Pancreas (tissue), 10 donors: Measurements from ENCODE around the gene GPR35. TPM values are rescaled to one million over a fixed set of nuclear protein-coding genes. Genes with fewer than 3 reads are reported as not detected.

ENCODE experiments used
- ATAC-seq, 4 donors: fragments of 200-7000 bp; cut with Tn5 transposase; one replicate each; pipeline versions ENCODE4 v1.8.0 to v1.9.1; 2020; ENCODE audit warnings: mild to moderate bottlenecking in 4 of 4, moderate library complexity in 4 of 4
- DNase-seq, 6 donors: peaks; one replicate each; pipeline ENCODE4 v3.0.0-alpha.2; 2020
- FAIRE-seq: peaks from 2 replicates; lab custom pipeline; 2012; peaks lifted over from hg19 to GRCh38; lab: Jason Lieb, UNC
- H3K27ac ChIP-seq, 4 donors: fragments of 200-600 bp; sonication (generic); 1 replicate in 3 of 4; 2 replicates in 1 of 4; pipeline versions ENCODE4 v1.5.0 to v1.8.0; 2020
- H3K27me3 ChIP-seq, 4 donors: fragments of 200-600 bp; one replicate each; pipeline ENCODE4 v1.8.0; 2021
- H3K36me3 ChIP-seq, 3 donors: fragments of 200-600 bp; sonication (generic) in 1 of 3; one replicate each; pipeline versions ENCODE4 v1.5.0 to v1.8.0; 2020 to 2021
- H3K4me1 ChIP-seq, 3 donors: fragments of 200-600 bp; one replicate each; pipeline ENCODE4 v1.8.0; 2021
- H3K4me3 ChIP-seq, 4 donors: fragments of 200-600 bp; sonication (generic) in 2 of 4; one replicate each; pipeline versions ENCODE4 v1.5.0 to v1.8.0; 2020 to 2021
- H3K9me3 ChIP-seq, 4 donors: fragments of 200-600 bp; one replicate each; pipeline ENCODE4 v1.8.0; 2021
- CTCF ChIP-seq, 4 donors: fragments of 200-600 bp; sonication (generic) in 3 of 4; IDR thresholded peaks; one replicate each; pipeline versions ENCODE4 v1.5.0 to v1.8.0; 2021; ENCODE audit warnings: antibody characterized with exemption in 4 of 4
- WGBS, 2 donors: extraction: QIAGEN DNeasy Blood & Tissue Kit; methylation state at CpG; one replicate each; pipeline ENCODE4 v1.1.7; 2013; 5-methylcytosine and 5-hydroxymethylcytosine counted together
- intact Hi-C, 3 donors: fragments of 100-400 bp; cut with DNase I; formaldehyde crosslinking; loops; one replicate each; pipeline versions ENCODE4 v1.11.1 to v1.14.2; 2022
- polyA plus RNA-seq, 2 donors: library from polyadenylated mRNA; stranded (reverse); fragments of 200-250 nt; gene quantifications; one replicate each; pipeline ENCODE4 v1.2.3, GENCODE V29; 2013
- total RNA-seq, 6 donors: library from RNA; stranded (reverse); fragmentation: NEBNext Ultra II Directional in 4 of 6; extraction: Animal tissue kit (Norgen Biotek cat#: 25700) in 4 of 6; gene quantifications; one replicate each; pipeline versions ENCODE4 v1.2.1 to v1.2.4, GENCODE V29; 2021 to 2023
- donor health status: healthy with polysubstance abuse.
- donor health status: DM: no; HTN: no; CAD: no; lungs with moderate emphysema.
- donor health status: DM: no; HTN: no; CAD: no.
- donor health status: control.
- donor health status: control.
- donor health status: Bipolar disorder and iron deficiency.
- donor health status: DM: yes; HTN: yes; CAD: no.
- donor health status: DM: no; HTN: no; CAD: no.
- donor health status: DM: no; HTN: no; CAD: no.
- donor health status: DM: yes; HTN: yes; CAD: no.

The GPR35 gene
- total and polyA plus RNA-seq, 8 donors: 0.35 to 4.6 (median 1.0) TPM

- H3K9me3 ChIP-seq: no peaks in the 10 kb centered on the region
- H3K27me3 ChIP-seq: no peaks in the 10 kb centered on the region
- no peaks in the 10 kb centered on the region for H3K4me1 ChIP-seq
- TF ChIP-seq CTCF (IDR thresholded peaks at IDR 0.05): no peak
- H3K27ac ChIP-seq: no peak overlapping the region
- H3K36me3 ChIP-seq: no peaks in the 10 kb centered on the region
- no peak for ATAC-seq
- intact Hi-C loops: loop anchor here in 1 of 3 donors (10.0 kb wide), 1 partner anchor 63 kb away; no protein-coding TSS in a partner anchor
- no peak for FAIRE-seq
- WGBS, 2 donors: 70 to 77% methylated on average over 35 to 36 of the region's 36 CpGs
- no peak overlapping the region for H3K4me3 ChIP-seq
- peak in 1 of 6 donors; percentile 66 for DNase-seq
Measured at GRCh38 chr2:240642061-240642805, 17.0 kb downstream of the GPR35 start.

- H3K9me3 ChIP-seq: no peaks in the 10 kb centered on the region
- TF ChIP-seq CTCF (IDR thresholded peaks at IDR 0.05): no peak
- FAIRE-seq: no peak
- peak in 1 of 6 donors; percentile 64 for DNase-seq
- no peaks in the 10 kb centered on the region for H3K4me1 ChIP-seq
- H3K27me3 ChIP-seq: no peaks in the 10 kb centered on the region
- no peak overlapping the region for H3K27ac ChIP-seq
- 79 to 87% methylated on average over 11 of the region's 11 CpGs for WGBS, 2 donors
- H3K4me3 ChIP-seq: no peak overlapping the region
- ATAC-seq: no peak
- intact Hi-C loops: loop anchor here in 1 of 3 donors (10.0 kb wide), 1 partner anchor 62 kb away; no protein-coding TSS in a partner anchor
- no peaks in the 10 kb centered on the region for H3K36me3 ChIP-seq
Measured at GRCh38 chr2:240642806-240643092, 17.5 kb downstream of the GPR35 start.

- 58 to 69% methylated on average over 12 to 13 of the region's 13 CpGs for WGBS, 2 donors
- intact Hi-C loops: loop anchor here in 1 of 3 donors (10.0 kb wide), 1 partner anchor 62 kb away; no protein-coding TSS in a partner anchor
- no peak overlapping the region for H3K4me3 ChIP-seq
- FAIRE-seq (no peak), ATAC-seq (no peak), DNase-seq (peak in 1 of 6 donors; percentile 58)
- H3K9me3 ChIP-seq: no peaks in the 10 kb centered on the region
- H3K27ac ChIP-seq: no peak overlapping the region
- TF ChIP-seq CTCF (IDR thresholded peaks at IDR 0.05): no peak
- H3K4me1 ChIP-seq: no peaks in the 10 kb centered on the region
- no peaks in the 10 kb centered on the region for H3K27me3 ChIP-seq
- H3K36me3 ChIP-seq: no peaks in the 10 kb centered on the region
Measured at GRCh38 chr2:240643093-240643810, 18.0 kb downstream of the GPR35 start.

GRCh38 chr2:240643811-240644150, 18.5 kb downstream of the GPR35 start:
- WGBS, 2 donors: 67 to 80% methylated on average over 15 of the region's 15 CpGs
- H3K27me3 ChIP-seq: no peaks in the 10 kb centered on the region
- no peaks in the 10 kb centered on the region for H3K9me3 ChIP-seq
- DNase-seq (no peak), FAIRE-seq (no peak), ATAC-seq (no peak)
- no peaks in the 10 kb centered on the region for H3K4me1 ChIP-seq
- H3K27ac ChIP-seq: no peak overlapping the region
- no peak overlapping the region for H3K4me3 ChIP-seq
- no peaks in the 10 kb centered on the region for H3K36me3 ChIP-seq
- intact Hi-C loops: loop anchor here in 1 of 3 donors (10.0 kb wide), 1 partner anchor 61 kb away; no protein-coding TSS in a partner anchor
- TF ChIP-seq CTCF (IDR thresholded peaks at IDR 0.05): no peak
